Chondrocyte (in vitro differentiated cells): ENCODE measurements around the gene NAV2. TPM values are rescaled to one million over a fixed set of nuclear protein-coding genes. Genes with fewer than 3 reads are reported as not detected.

ENCODE experiments used
- DNase-seq: peaks from one replicate; pipeline ENCODE4 v3.0.0; 2021; ENCODE audit warnings: mixed read lengths, low spot score
- H3K27ac Mint-ChIP-seq: one replicate; pipeline ENCODE4 v1.8.0; 2021; ENCODE audit warnings: mild to moderate bottlenecking, moderate library complexity, mixed read lengths; ENCODE audit not compliant: unreplicated experiment
- H3K27me3 Mint-ChIP-seq: 2 replicates; pipeline ENCODE4 v1.8.0; 2021; ENCODE audit warnings: low read depth, mixed read lengths
- H3K36me3 Mint-ChIP-seq: 2 replicates; pipeline ENCODE4 v1.8.0; 2021; ENCODE audit warnings: low read depth, mixed read lengths
- H3K4me1 Mint-ChIP-seq: 2 replicates; pipeline ENCODE4 v1.8.0; 2021; ENCODE audit warnings: low read depth, mild to moderate bottlenecking, mixed read lengths
- H3K4me3 Mint-ChIP-seq: one replicate; pipeline ENCODE4 v1.8.0; 2021; ENCODE audit warnings: mild to moderate bottlenecking, moderate library complexity, mixed read lengths; ENCODE audit not compliant: unreplicated experiment
- H3K9me3 Mint-ChIP-seq: 2 replicates; pipeline ENCODE4 v1.8.0; 2021; ENCODE audit warnings: low read depth, mixed read lengths
- total RNA-seq: library from RNA; stranded (reverse); gene quantifications from 3 replicates; pipeline ENCODE4 v1.2.1, GENCODE V29; 2021
- TF ChIP-seq, protein P1 (sequence below): fragments of 200-600 bp; sonication (generic); IDR thresholded peaks from 2 replicates; pipeline ENCODE4 v1.5.0; 2021; ENCODE audit warnings: antibody characterized with exemption, mild to moderate bottlenecking, moderate library complexity

Gene NAV2
- total RNA-seq, 1 donor from 2014 or later: 87.0 TPM

- Mint-ChIP-seq H3K36me3 (no peaks in the 10 kb centered on the region), H3K4me1 (peaks cover 40% of the 10 kb centered on the region), H3K9me3 (no peaks in the 10 kb centered on the region), H3K27ac (peak overlapping the region; percentile 78), H3K27me3 (no peaks in the 10 kb centered on the region), H3K4me3 (no peak overlapping the region)
- no peak for DNase-seq
- TF ChIP-seq, protein P1, sequence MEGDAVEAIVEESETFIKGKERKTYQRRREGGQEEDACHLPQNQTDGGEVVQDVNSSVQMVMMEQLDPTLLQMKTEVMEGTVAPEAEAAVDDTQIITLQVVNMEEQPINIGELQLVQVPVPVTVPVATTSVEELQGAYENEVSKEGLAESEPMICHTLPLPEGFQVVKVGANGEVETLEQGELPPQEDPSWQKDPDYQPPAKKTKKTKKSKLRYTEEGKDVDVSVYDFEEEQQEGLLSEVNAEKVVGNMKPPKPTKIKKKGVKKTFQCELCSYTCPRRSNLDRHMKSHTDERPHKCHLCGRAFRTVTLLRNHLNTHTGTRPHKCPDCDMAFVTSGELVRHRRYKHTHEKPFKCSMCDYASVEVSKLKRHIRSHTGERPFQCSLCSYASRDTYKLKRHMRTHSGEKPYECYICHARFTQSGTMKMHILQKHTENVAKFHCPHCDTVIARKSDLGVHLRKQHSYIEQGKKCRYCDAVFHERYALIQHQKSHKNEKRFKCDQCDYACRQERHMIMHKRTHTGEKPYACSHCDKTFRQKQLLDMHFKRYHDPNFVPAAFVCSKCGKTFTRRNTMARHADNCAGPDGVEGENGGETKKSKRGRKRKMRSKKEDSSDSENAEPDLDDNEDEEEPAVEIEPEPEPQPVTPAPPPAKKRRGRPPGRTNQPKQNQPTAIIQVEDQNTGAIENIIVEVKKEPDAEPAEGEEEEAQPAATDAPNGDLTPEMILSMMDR: no peak
Measured at GRCh38 chr11:19670030-19670791, 42.4 kb upstream of the NAV2 start.

DNA sequence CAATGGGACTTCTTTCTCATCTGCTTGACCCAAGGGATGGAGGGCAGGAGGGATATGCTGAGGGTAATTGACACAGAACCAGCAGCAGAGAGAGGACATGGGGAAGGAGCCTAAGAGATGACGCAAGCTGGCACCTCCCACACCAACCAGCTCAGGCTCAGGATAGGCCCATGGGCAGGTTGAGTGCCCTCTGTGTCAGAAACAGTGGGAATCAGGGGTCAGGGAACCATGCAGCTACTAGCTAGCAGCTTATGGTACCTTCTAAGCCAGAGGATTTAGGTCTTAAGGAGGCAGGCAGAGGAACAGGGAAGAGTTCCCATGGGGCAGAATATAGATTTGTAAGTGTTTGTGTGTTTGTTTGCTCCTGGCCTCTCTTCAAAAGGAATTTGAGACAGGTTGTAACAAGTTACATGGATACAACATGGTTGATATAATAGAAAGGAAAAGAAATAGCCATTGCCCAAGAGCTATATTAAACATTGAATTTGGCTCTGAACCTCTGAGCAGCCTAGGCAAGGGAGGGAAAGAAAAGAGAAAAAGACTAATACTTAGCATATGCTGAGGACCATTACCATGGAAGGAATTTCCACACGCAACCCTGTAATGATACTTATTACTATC, 39.9 kb upstream of the NAV2 start:
- TF ChIP-seq, protein P1: no peak

GRCh38 chr11:19673924-19674729, 38.5 kb upstream of the NAV2 start:
- no peaks in the 10 kb centered on the region for H3K36me3 Mint-ChIP-seq
- DNase-seq: no peak
- no peaks in the 10 kb centered on the region for H3K9me3 Mint-ChIP-seq
- no peaks in the 10 kb centered on the region for H3K27me3 Mint-ChIP-seq
- H3K4me3 Mint-ChIP-seq: no peak overlapping the region
- TF ChIP-seq, protein P1: no peak
- no peak overlapping the region for H3K27ac Mint-ChIP-seq
- H3K4me1 Mint-ChIP-seq: peaks cover 35% of the 10 kb centered on the region

More for the DNA sequence above, 39.9 kb upstream of the NAV2 start:
- H3K4me1 Mint-ChIP-seq: peaks cover 35% of the 10 kb centered on the region
- H3K27ac Mint-ChIP-seq: no peak overlapping the region
- no peaks in the 10 kb centered on the region for H3K36me3 Mint-ChIP-seq
- H3K27me3 Mint-ChIP-seq: no peaks in the 10 kb centered on the region
- H3K4me3 Mint-ChIP-seq: no peak overlapping the region
- no peaks in the 10 kb centered on the region for H3K9me3 Mint-ChIP-seq
- no peak for DNase-seq

- no peaks in the 10 kb centered on the region for H3K27me3 Mint-ChIP-seq
- H3K4me1 Mint-ChIP-seq: peaks cover 40% of the 10 kb centered on the region
- TF ChIP-seq, protein P1: no peak
- H3K27ac Mint-ChIP-seq: no peak overlapping the region
- DNase-seq: no peak
- no peaks in the 10 kb centered on the region for H3K36me3 Mint-ChIP-seq
- no peak overlapping the region for H3K4me3 Mint-ChIP-seq
- no peaks in the 10 kb centered on the region for H3K9me3 Mint-ChIP-seq
Measured at GRCh38 chr11:19674836-19675235, 37.8 kb upstream of the NAV2 start.

DNA sequence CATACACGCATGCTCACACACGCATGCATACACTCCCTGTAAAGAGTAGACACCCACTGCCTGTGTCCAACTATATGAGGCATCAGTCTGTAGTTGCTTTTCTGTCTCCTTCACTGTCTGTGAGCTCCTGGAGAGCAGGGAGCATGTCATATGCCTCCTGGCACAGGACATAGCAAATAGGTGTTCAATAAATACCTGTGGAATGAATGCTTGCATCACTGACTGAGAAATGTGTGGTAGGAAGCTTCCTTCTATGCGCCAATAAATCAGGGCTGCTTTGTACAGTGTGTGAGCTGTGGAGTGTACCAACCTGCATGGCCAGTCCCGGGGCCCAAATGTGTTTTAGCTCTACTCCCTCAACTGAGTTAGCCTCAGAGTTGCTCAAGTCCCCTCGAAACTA, 37.2 kb upstream of the NAV2 start:
- Mint-ChIP-seq H3K9me3 (no peaks in the 10 kb centered on the region), H3K4me1 (peaks cover 40% of the 10 kb centered on the region), H3K27me3 (no peaks in the 10 kb centered on the region), H3K36me3 (no peaks in the 10 kb centered on the region), H3K27ac (no peak overlapping the region), H3K4me3 (no peak overlapping the region)
- DNase-seq: no peak
- TF ChIP-seq, protein P1: no peak
